ENCODE measurements around the gene CTSV. TPM values are rescaled to one million over a fixed set of nuclear protein-coding genes. Genes with fewer than 3 reads are reported as not detected.
A peak's percentile ranks its signal among the peaks of the same experiment; 100 is the strongest.
"Not testable (repeated sequence)": the region's sequence is repeated elsewhere in the genome, so short reads cannot be mapped to it uniquely, and the experiment has no call there.

CTSV gene
- 0.21 TPM for polyA plus RNA-seq (2012; ENCODE audit: missing spikeins)

GRCh38 chr9:97038611-97039513, at the start of gene CTSV:
TSS of gene CTSV (minus strand) at chr9:97039142. CDS start at chr9:97038043, 1,099 bp downstream.
- peak; percentile 21 for FAIRE-seq
- TF ChIP-seq POLR2AphosphoS5 (IDR thresholded peaks at IDR 0.05; ENCODE audit: low read depth, low read length): no peak
- TF ChIP-seq TAF1 (IDR thresholded peaks at IDR 0.05; ENCODE audit: borderline replicate concordance, low read depth, low read length): no peak
- no peak for TF ChIP-seq POLR2A (IDR thresholded peaks at IDR 0.05; ENCODE audit: low read depth, low read length)
- peak; percentile 75 for DNase-seq (ENCODE audit: insufficient read length)

- not testable (repeated sequence) for FAIRE-seq; DNase-seq (ENCODE audit: insufficient read length)
Observed at GRCh38 chr9:97087668-97088215, 48.8 kb upstream of the CTSV start.

GRCh38 chr9:97084562-97084991, 45.6 kb upstream of the CTSV start:
- not testable (repeated sequence) for DNase-seq (ENCODE audit: insufficient read length); FAIRE-seq

GRCh38 chr9:97078362-97078761, 39.4 kb upstream of the CTSV start:
- FAIRE-seq: no peak
- no peak for TF ChIP-seq POLR2AphosphoS5 (IDR thresholded peaks at IDR 0.05; ENCODE audit: low read depth, low read length)
- TF ChIP-seq TAF1 (IDR thresholded peaks at IDR 0.05; ENCODE audit: borderline replicate concordance, low read depth, low read length): no peak
- no peak for TF ChIP-seq POLR2A (IDR thresholded peaks at IDR 0.05; ENCODE audit: low read depth, low read length)
- DNase-seq (ENCODE audit: insufficient read length): no peak

GRCh38 chr9:97077452-97078295, 38.7 kb upstream of the CTSV start:
- FAIRE-seq: no peak
- DNase-seq (ENCODE audit: insufficient read length): no peak
- no peak for TF ChIP-seq POLR2AphosphoS5 (IDR thresholded peaks at IDR 0.05; ENCODE audit: low read depth, low read length)
- no peak for TF ChIP-seq TAF1 (IDR thresholded peaks at IDR 0.05; ENCODE audit: borderline replicate concordance, low read depth, low read length)
- no peak for TF ChIP-seq POLR2A (IDR thresholded peaks at IDR 0.05; ENCODE audit: low read depth, low read length)

- DNase-seq (ENCODE audit: insufficient read length); FAIRE-seq: not testable (repeated sequence)
Observed at GRCh38 chr9:97076731-97077451, 37.9 kb upstream of the CTSV start.

GRCh38 chr9:97076238-97076637, 37.3 kb upstream of the CTSV start:
- FAIRE-seq: no peak
- no peak for TF ChIP-seq POLR2A (IDR thresholded peaks at IDR 0.05; ENCODE audit: low read depth, low read length)
- TF ChIP-seq TAF1 (IDR thresholded peaks at IDR 0.05; ENCODE audit: borderline replicate concordance, low read depth, low read length): no peak
- no peak for TF ChIP-seq POLR2AphosphoS5 (IDR thresholded peaks at IDR 0.05; ENCODE audit: low read depth, low read length)
- no peak for DNase-seq (ENCODE audit: insufficient read length)

- TF ChIP-seq POLR2AphosphoS5 (IDR thresholded peaks at IDR 0.05; ENCODE audit: low read depth, low read length): no peak
- FAIRE-seq: no peak
- no peak for DNase-seq (ENCODE audit: insufficient read length)
Observed at GRCh38 chr9:97075289-97075985, 36.5 kb upstream of the CTSV start.

- FAIRE-seq (no peak), DNase-seq (ENCODE audit: insufficient read length) (no peak)
- no peak for TF ChIP-seq TAF1 (IDR thresholded peaks at IDR 0.05; ENCODE audit: borderline replicate concordance, low read depth, low read length)
- no peak for TF ChIP-seq POLR2A (IDR thresholded peaks at IDR 0.05; ENCODE audit: low read depth, low read length)
- no peak for TF ChIP-seq POLR2AphosphoS5 (IDR thresholded peaks at IDR 0.05; ENCODE audit: low read depth, low read length)
Observed at GRCh38 chr9:97073506-97073905, 34.6 kb upstream of the CTSV start.

- FAIRE-seq (no peak), DNase-seq (ENCODE audit: insufficient read length) (no peak)
- no peak for TF ChIP-seq POLR2A (IDR thresholded peaks at IDR 0.05; ENCODE audit: low read depth, low read length)
- TF ChIP-seq TAF1 (IDR thresholded peaks at IDR 0.05; ENCODE audit: borderline replicate concordance, low read depth, low read length): no peak
- TF ChIP-seq POLR2AphosphoS5 (IDR thresholded peaks at IDR 0.05; ENCODE audit: low read depth, low read length): no peak
Observed at GRCh38 chr9:97072285-97072776, 33.4 kb upstream of the CTSV start.

GRCh38 chr9:97070325-97070724, 31.4 kb upstream of the CTSV start:
- DNase-seq (ENCODE audit: insufficient read length); FAIRE-seq: not testable (repeated sequence)

Measured in GM12892 (cell line).